Cardiac ventricle fibroblast (primary cell): Measurements from ENCODE around the gene FOXK2. TPM values are rescaled to one million over a fixed set of nuclear protein-coding genes. Genes with fewer than 3 reads are reported as not detected.

Source experiments
- total RNA-seq: library from RNA; depleted of rRNA; stranded (reverse); fragments of >200 nt; gene quantifications from 2 replicates; pipeline ENCODE4 v1.2.3, GENCODE V29; 2015

The FOXK2 gene
- 23.2 and 24.8 TPM in 2 replicates for total RNA-seq

DNA sequence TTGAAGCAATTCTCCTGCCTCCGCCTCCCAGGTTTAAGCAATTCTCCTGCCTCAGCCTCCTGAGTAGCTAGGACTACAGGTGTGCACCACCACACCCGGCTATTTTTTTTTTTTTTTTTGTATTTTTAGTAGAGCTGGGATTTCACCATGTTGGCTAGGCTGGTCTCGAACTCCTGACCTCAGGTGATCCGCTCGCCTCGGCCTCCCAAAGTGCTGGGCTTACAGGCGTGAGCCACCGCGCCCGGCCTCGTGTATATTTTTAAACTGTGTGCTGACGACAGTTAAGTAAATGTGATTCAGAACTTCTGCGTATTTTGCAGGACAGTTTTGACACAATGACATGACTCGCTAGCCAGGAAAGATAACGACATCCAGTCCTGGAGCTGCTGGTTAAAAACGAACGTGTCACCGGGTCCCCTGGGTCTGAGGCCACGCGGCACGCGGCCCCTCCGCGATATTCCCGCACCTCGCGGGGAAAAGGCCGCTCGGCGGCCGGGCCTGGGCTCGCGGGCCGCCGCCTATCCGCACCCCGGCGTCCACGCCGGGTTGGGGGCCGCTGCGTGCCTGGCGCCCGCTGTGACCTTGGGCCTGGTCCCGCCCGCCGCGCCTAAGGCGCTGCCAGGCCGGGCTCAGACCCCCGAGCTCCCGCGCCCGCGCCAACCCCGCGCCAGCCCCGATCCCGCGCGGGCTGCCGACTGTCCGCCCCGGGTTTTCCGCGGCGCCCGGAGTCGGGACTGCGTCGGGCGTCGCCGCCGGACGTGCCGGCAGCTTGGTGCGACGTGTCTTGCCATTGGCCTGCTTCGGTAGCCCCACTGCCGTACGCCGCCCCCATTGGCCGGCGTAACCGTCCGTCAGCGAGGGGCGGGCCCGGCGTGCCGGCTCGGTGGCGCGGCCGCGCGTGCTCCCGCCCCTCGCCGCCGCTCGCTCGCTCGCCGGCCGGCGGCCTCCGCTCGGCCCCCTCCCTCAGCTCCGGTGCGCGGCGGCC lies at the start of gene FOXK2:
TSS of gene FOXK2 (plus strand) at position 907 of the 985 bp plus-strand sequence. CDS start 157 bp downstream, outside the sequence.

GRCh38 chr17:82648165-82648668 lies 128.7 kb downstream of the FOXK2 start, which contains the start of gene WDR45B:
TSS of gene WDR45B (minus strand) at chr17:82648444. CDS start at chr17:82648340, 104 bp downstream.

Other genes with a start within 250 kb of the FOXK2 start
- gene CSNK1D, start 246.0 kb upstream of the FOXK2 start, total RNA-seq, result 59.9 and 85.4 TPM in 2 replicates
- gene CD7, start 202.1 kb upstream of the FOXK2 start, total RNA-seq, result 0.20 TPM in 1 of 2 replicates, not detected in the other
- 8.6 and 12.6 TPM in 2 replicates for gene SECTM1, start 186.0 kb upstream of the FOXK2 start, total RNA-seq
- not detected in 2 replicates for gene TEX19, start 160.5 kb upstream of the FOXK2 start, total RNA-seq
- not detected in 2 replicates for gene UTS2R, start 148.0 kb upstream of the FOXK2 start, total RNA-seq
- 6.9 and 13.8 TPM in 2 replicates for gene HEXD, start 101.4 kb upstream of the FOXK2 start, total RNA-seq
- gene OGFOD3, start 101.1 kb upstream of the FOXK2 start, total RNA-seq, result 30.7 and 42.5 TPM in 2 replicates
- gene CYBC1, start 69.0 kb upstream of the FOXK2 start, total RNA-seq, result 42.2 and 67.1 TPM in 2 replicates
- gene NARF, start 61.0 kb upstream of the FOXK2 start, total RNA-seq, result 16.7 and 20.0 TPM in 2 replicates
- gene WDR45B, start 128.7 kb downstream of the FOXK2 start, total RNA-seq, result 51.1 and 53.0 TPM in 2 replicates
- gene RAB40B, start 179.0 kb downstream of the FOXK2 start, total RNA-seq, result 10.7 and 18.3 TPM in 2 replicates
- 15.8 and 16.0 TPM in 2 replicates for gene FN3KRP, start 197.0 kb downstream of the FOXK2 start, total RNA-seq
- gene FN3K, start 215.9 kb downstream of the FOXK2 start, total RNA-seq, result 0.68 and 5.1 TPM in 2 replicates
- 34.0 and 41.5 TPM in 2 replicates for gene TBCD, start 232.3 kb downstream of the FOXK2 start, total RNA-seq